Vagina (tissue), 2 donors: Measurements from ENCODE around the gene F7. TPM values are rescaled to one million over a fixed set of nuclear protein-coding genes. Genes with fewer than 3 reads are reported as not detected.

Source experiments
- DNase-seq, 2 donors: peaks; one replicate each; pipeline ENCODE4 v3.0.0-alpha.2; 2017; ENCODE audit errors: extremely low spot score in 2 of 2
- H3K27ac ChIP-seq: fragments of 200-600 bp; sonication (generic); one replicate; pipeline ENCODE4 v1.5.1; 2019
- H3K27me3 ChIP-seq: fragments of 200-600 bp; sonication (generic); one replicate; pipeline ENCODE4 v1.5.1; 2019
- H3K36me3 ChIP-seq, 2 donors: fragments of 200-600 bp; sonication (generic); one replicate each; pipeline ENCODE4 v1.5.1; 2017 to 2019
- H3K4me1 ChIP-seq: fragments of 200-600 bp; sonication (generic); one replicate; pipeline ENCODE4 v1.5.1; 2019
- H3K4me3 ChIP-seq, 2 donors: fragments of 200-600 bp; sonication (generic); 1 replicate in 1 of 2; 2 replicates in 1 of 2; pipeline ENCODE4 v1.5.1; 2016 to 2019
- H3K9me3 ChIP-seq: fragments of 200-600 bp; sonication (generic); one replicate; pipeline ENCODE4 v1.5.1; 2019
- CTCF ChIP-seq, 3 experiments: fragments of 450-650 bp in 2 of 3; fragments of 200-600 bp in 1 of 3; sonication (generic) in 1 of 3; IDR thresholded peaks; one replicate each; pipeline ENCODE4 v1.5.1; 2017 to 2019; ENCODE audit warnings: antibody characterized with exemption in 3 of 3, mild to moderate bottlenecking in 2 of 3, moderate library complexity in 2 of 3
- POLR2A ChIP-seq, 2 donors: fragments of 450-650 bp; IDR thresholded peaks; one replicate each; pipeline ENCODE4 v1.6.1; 2017; ENCODE audit warnings: antibody characterized with exemption in 2 of 2, mild to moderate bottlenecking in 2 of 2, moderate library complexity in 2 of 2
- POLR2AphosphoS5 ChIP-seq, 2 donors: sonication (generic); formaldehyde crosslinking; IDR thresholded peaks; one replicate each; pipeline ENCODE4 v1.9.0; 2017; ENCODE audit warnings: antibody characterized with exemption in 2 of 2, mild to moderate bottlenecking in 2 of 2, low read depth in 1 of 2; ENCODE audit not compliant: insufficient read depth in 1 of 2
- intact Hi-C: fragments of 100-400 bp; cut with DNase I; formaldehyde crosslinking; loops from one replicate; pipeline ENCODE4 v1.15.1; 2023
- total RNA-seq: library from RNA; depleted of rRNA; stranded (reverse); fragments of >200 nt; gene quantifications from one replicate; pipeline ENCODE4 v1.2.3, GENCODE V29; 2016

F7 gene
- total RNA-seq, 1 donor from 2014 or later, result not detected

DNA sequence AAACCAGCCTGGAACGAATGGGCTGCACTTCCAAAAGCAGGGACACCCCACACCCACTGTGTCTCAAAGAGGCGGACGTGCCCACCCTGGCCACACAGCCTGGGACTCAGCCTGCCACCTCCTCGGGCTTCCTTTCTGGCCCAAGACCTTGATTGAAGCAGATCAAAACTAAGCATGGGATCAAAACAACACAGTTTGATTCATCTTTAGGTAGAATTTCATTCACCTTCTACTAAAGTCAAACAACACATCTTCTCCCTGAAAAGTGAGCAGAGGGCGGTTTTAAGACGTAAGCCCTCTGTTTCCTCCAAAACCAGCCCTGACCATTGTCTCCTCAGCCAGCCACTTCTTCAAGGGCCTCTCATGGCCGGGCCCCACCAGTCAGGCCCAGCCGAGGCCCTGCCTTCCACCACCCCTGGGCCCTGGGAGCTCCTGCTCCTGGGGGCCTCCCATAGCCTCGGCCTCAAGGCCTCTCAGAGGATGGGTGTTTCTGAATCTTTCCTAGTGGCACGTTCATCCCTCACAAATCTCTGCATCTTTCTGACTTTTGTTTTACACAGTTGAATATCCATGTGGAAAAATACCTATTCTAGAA is 10.7 kb downstream of the F7 start:
- TF ChIP-seq CTCF (IDR thresholded peaks at IDR 0.05), result no peak
- TF ChIP-seq POLR2AphosphoS5 (IDR thresholded peaks at IDR 0.05; ENCODE audit: insufficient read depth in 1 of 2, low read depth in 1 of 2), result no peak
- H3K27ac ChIP-seq, result no peak overlapping the region
- H3K36me3 ChIP-seq, result no peaks in the 10 kb centered on the region
- no peaks in the 10 kb centered on the region for H3K4me1 ChIP-seq
- H3K27me3 ChIP-seq, result no peaks in the 10 kb centered on the region
- H3K9me3 ChIP-seq, result no peaks in the 10 kb centered on the region
- no peak overlapping the region for H3K4me3 ChIP-seq
- DNase-seq, result no peak
- intact Hi-C loops, result no loop called here

GRCh38 chr13:113116871-113117271 is 11.3 kb downstream of the F7 start:
- DNase-seq, result no peak
- no peaks in the 10 kb centered on the region for H3K9me3 ChIP-seq
- intact Hi-C loops, result no loop called here
- H3K4me3 ChIP-seq, result no peak overlapping the region
- no peak overlapping the region for H3K27ac ChIP-seq
- H3K4me1 ChIP-seq, result peaks cover under 1% of the 10 kb centered on the region
- H3K36me3 ChIP-seq, result no peaks in the 10 kb centered on the region
- no peaks in the 10 kb centered on the region for H3K27me3 ChIP-seq
- TF ChIP-seq POLR2A (IDR thresholded peaks at IDR 0.05) (no peak), CTCF (IDR thresholded peaks at IDR 0.05) (no peak), POLR2AphosphoS5 (IDR thresholded peaks at IDR 0.05; ENCODE audit: insufficient read depth in 1 of 2, low read depth in 1 of 2) (no peak)

GRCh38 chr13:113117335-113117872 is 11.8 kb downstream of the F7 start:
- DNase-seq, result no peak
- Histone ChIP-seq H3K4me3 (no peak overlapping the region), H3K36me3 (no peaks in the 10 kb centered on the region), H3K27ac (no peak overlapping the region), H3K9me3 (no peaks in the 10 kb centered on the region), H3K4me1 (peaks cover 5% of the 10 kb centered on the region), H3K27me3 (no peaks in the 10 kb centered on the region)
- TF ChIP-seq POLR2A (IDR thresholded peaks at IDR 0.05), result no peak
- TF ChIP-seq POLR2AphosphoS5 (IDR thresholded peaks at IDR 0.05; ENCODE audit: insufficient read depth in 1 of 2, low read depth in 1 of 2), result no peak
- intact Hi-C loops, result no loop called here

GRCh38 chr13:113117911-113118260 is 12.3 kb downstream of the F7 start:
- no peaks in the 10 kb centered on the region for H3K36me3 ChIP-seq
- TF ChIP-seq POLR2AphosphoS5 (IDR thresholded peaks at IDR 0.05; ENCODE audit: insufficient read depth in 1 of 2, low read depth in 1 of 2) (no peak), CTCF (IDR thresholded peaks at IDR 0.05) (no peak), POLR2A (IDR thresholded peaks at IDR 0.05) (no peak)
- H3K9me3 ChIP-seq, result no peaks in the 10 kb centered on the region
- DNase-seq, result no peak
- H3K4me3 ChIP-seq, result no peak overlapping the region
- H3K27me3 ChIP-seq, result no peaks in the 10 kb centered on the region
- peaks cover 5% of the 10 kb centered on the region for H3K4me1 ChIP-seq
- intact Hi-C loops, result no loop called here
- no peak overlapping the region for H3K27ac ChIP-seq

GRCh38 chr13:113118261-113119021 is 12.8 kb downstream of the F7 start:
- H3K9me3 ChIP-seq, result no peaks in the 10 kb centered on the region
- H3K27me3 ChIP-seq, result no peaks in the 10 kb centered on the region
- intact Hi-C loops, result no loop called here
- TF ChIP-seq POLR2AphosphoS5 (IDR thresholded peaks at IDR 0.05; ENCODE audit: insufficient read depth in 1 of 2, low read depth in 1 of 2), result no peak
- TF ChIP-seq POLR2A (IDR thresholded peaks at IDR 0.05), result no peak
- TF ChIP-seq CTCF (IDR thresholded peaks at IDR 0.05), result no peak
- H3K27ac ChIP-seq, result no peak overlapping the region
- peak in 1 of 2 donors; percentile 71 for DNase-seq
- peaks cover 5% of the 10 kb centered on the region for H3K4me1 ChIP-seq
- H3K36me3 ChIP-seq, result no peaks in the 10 kb centered on the region
- H3K4me3 ChIP-seq, result no peak overlapping the region
